ENCODE results near the gene CPLX1.

- TF ChIP-seq POLR2AphosphoS5 (IDR thresholded peaks at IDR 0.05) (no peak), CTCF (IDR thresholded peaks at IDR 0.05) (no peak), EP300 (IDR thresholded peaks at IDR 0.05) (no peak)
These were observed 2.8 kb upstream of the CPLX1 start for GRCh38 chr4:828641-829271.

Data from gastroesophageal sphincter (tissue), 3 donors.